A549 (cell line): Measurements from ENCODE around the gene ACTG1. TPM values are rescaled to one million over a fixed set of nuclear protein-coding genes. Genes with fewer than 3 reads are reported as not detected.

ENCODE experiments used
- ATAC-seq, 2 experiments: fragments of 200-7000 bp in 1 of 2; fragments of >200 bp in 1 of 2; cut with Nextera tagmentation in 1 of 2; cut with Tn5 transposase in 1 of 2; 3 replicates each; pipeline versions ENCODE4 v1.8.0 to v1.9.1; 2018 to 2020; ENCODE audit warnings: mild to moderate bottlenecking in 1 of 2, moderate library complexity in 1 of 2
- CTCF ChIA-PET: fragments of 300-600 bp; sonication (Branson Sonifier 250); formaldehyde crosslinking; extraction: SDS; loops from one replicate; lab custom pipeline; 2021; ENCODE audit warnings: antibody characterized with exemption, inconsistent platforms; lab: Yijun Ruan, JAX
- POLR2A ChIA-PET: fragments of 350-600 bp; formaldehyde crosslinking; extraction: SDS; loops from one replicate; lab custom pipeline; 2021; ENCODE audit warnings: antibody characterized with exemption, inconsistent platforms; lab: Yijun Ruan, JAX
- DNase-seq, 2 experiments: peaks; one replicate each; pipeline versions ENCODE4 v3.0.0 to v3.0.0-alpha.2; 2011 to 2016; ENCODE audit warnings: low read depth in 1 of 2, low spot score in 1 of 2
- FAIRE-seq: peaks from 2 replicates; lab custom pipeline; 2011; peaks lifted over from hg19 to GRCh38; lab: Jason Lieb, UNC
- H3K27ac ChIP-seq, 2 experiments: fragments of >200 bp; sonication (Bioruptor Twin); formaldehyde crosslinking; 3 replicates each; pipeline ENCODE4 v1.5.1; 2016 to 2017
- H3K4me1 ChIP-seq: fragments of >200 bp; sonication (Bioruptor Twin); formaldehyde crosslinking; 3 replicates; pipeline ENCODE4 v1.6.1; 2016
- H3K4me2 ChIP-seq: fragments of >200 bp; sonication (Bioruptor Twin); formaldehyde crosslinking; 3 replicates; pipeline ENCODE4 v1.6.1; 2016
- H3K4me3 ChIP-seq: fragments of >200 bp; sonication (Bioruptor Twin); formaldehyde crosslinking; 3 replicates; pipeline ENCODE4 v1.5.1; 2016
- H3K9me3 ChIP-seq: fragments of >200 bp; sonication (Bioruptor Twin); formaldehyde crosslinking; 3 replicates; pipeline ENCODE4 v1.6.1; 2016
- CBX2 ChIP-seq: fragments of 200-600 bp; sonication (generic); IDR thresholded peaks from 2 replicates; pipeline ENCODE4 v1.6.1; 2016; ENCODE audit warnings: low read depth, mild to moderate bottlenecking, borderline replicate concordance
- CHD2 ChIP-seq: fragments of 150-350 bp; IDR thresholded peaks from 2 replicates; pipeline ENCODE4 v1.6.1; 2014; ENCODE audit warnings: low read length; ENCODE audit not compliant: partially characterized antibody
- CTCF ChIP-seq: fragments of >200 bp; sonication (Bioruptor Twin); formaldehyde crosslinking; IDR thresholded peaks from 3 replicates; pipeline ENCODE4 v1.5.1; 2016
- E2F6 ChIP-seq: IDR thresholded peaks from 2 replicates; pipeline ENCODE4 v1.6.1; 2012; ENCODE audit warnings: low read depth, borderline replicate concordance
- EHF ChIP-seq: fragments of 250-450 bp; sonication (Bioruptor Pico); IDR thresholded peaks from 2 replicates; pipeline ENCODE4 v1.5.0; 2020; ENCODE audit warnings: mild to moderate bottlenecking
- FOSB ChIP-seq: fragments of 250-450 bp; sonication (Bioruptor Pico); IDR thresholded peaks from 2 replicates; pipeline ENCODE4 v1.5.0; 2020; ENCODE audit warnings: mild to moderate bottlenecking, moderate library complexity
- FOSL2 ChIP-seq, 2 experiments: fragments of 450-650 bp in 1 of 2; fragments of >200 bp in 1 of 2; sonication (Bioruptor Twin) in 1 of 2; formaldehyde crosslinking; IDR thresholded peaks; 2 replicates each; pipeline versions ENCODE4 v1.5.0 to v1.6.1; 2016 to 2020; ENCODE audit warnings: mild to moderate bottlenecking in 1 of 2, moderate library complexity in 1 of 2
- HOXB13 ChIP-seq: fragments of 250-450 bp; sonication (Bioruptor Pico); IDR thresholded peaks from 2 replicates; pipeline ENCODE4 v1.5.0; 2020; ENCODE audit warnings: low read depth, mild to moderate bottlenecking, moderate library complexity
- HOXB5 ChIP-seq: fragments of 250-450 bp; sonication (Bioruptor Pico); IDR thresholded peaks from 2 replicates; pipeline ENCODE4 v1.5.0; 2020; ENCODE audit warnings: mild to moderate bottlenecking, moderate library complexity
- KDM1A ChIP-seq: fragments of 200-600 bp; sonication (generic); IDR thresholded peaks from 2 replicates; pipeline ENCODE4 v1.6.1; 2016; ENCODE audit warnings: low read depth, mild to moderate bottlenecking
- KDM5A ChIP-seq: fragments of 200-600 bp; sonication (generic); IDR thresholded peaks from 2 replicates; pipeline ENCODE4 v1.6.1; 2016; ENCODE audit warnings: antibody characterized with exemption, mild to moderate bottlenecking
- MAFK ChIP-seq: fragments of 450-650 bp; IDR thresholded peaks from 2 replicates; pipeline ENCODE4 v1.6.1; 2014; ENCODE audit not compliant: partially characterized antibody
- MAX ChIP-seq: IDR thresholded peaks from 2 replicates; pipeline ENCODE4 v1.6.1; 2012
- MAZ ChIP-seq: fragments of 150-350 bp; IDR thresholded peaks from 2 replicates; pipeline ENCODE4 v1.6.1; 2014; ENCODE audit warnings: antibody characterized with exemption, low read depth, low read length, borderline replicate concordance
- NFE2L2 ChIP-seq: fragments of 150-350 bp; conservative IDR thresholded peaks from 2 replicates; pipeline ENCODE4 v1.6.1; 2014; ENCODE audit warnings: low read length
- POLR2A ChIP-seq: IDR thresholded peaks from 2 replicates; pipeline ENCODE4 v1.6.1; 2012; ENCODE audit warnings: mild to moderate bottlenecking, low read length
- RAD21 ChIP-seq, 2 experiments: fragments of >200 bp in 1 of 2; sonication (Bioruptor Twin) in 1 of 2; formaldehyde crosslinking in 1 of 2; IDR thresholded peaks in 1 of 2; conservative IDR thresholded peaks in 1 of 2; 2 replicates in 1 of 2; 3 replicates in 1 of 2; pipeline ENCODE4 v1.6.1; 2012 to 2018; ENCODE audit warnings: inconsistent platforms in 1 of 2
- SMC3 ChIP-seq: fragments of >200 bp; sonication (Bioruptor Twin); formaldehyde crosslinking; IDR thresholded peaks from 3 replicates; pipeline ENCODE4 v1.6.1; 2018; ENCODE audit warnings: inconsistent platforms
- ZC3H11A ChIP-seq: fragments of 450-650 bp; IDR thresholded peaks from 2 replicates; pipeline ENCODE4 v1.6.1; 2014; ENCODE audit warnings: antibody characterized with exemption, mild to moderate bottlenecking
- ZFP36 ChIP-seq: fragments of 450-650 bp; IDR thresholded peaks from 2 replicates; pipeline ENCODE4 v1.6.1; 2014; ENCODE audit warnings: borderline replicate concordance; ENCODE audit not compliant: partially characterized antibody
- ZNF302 ChIP-seq: fragments of 250-450 bp; sonication (Bioruptor Pico); IDR thresholded peaks from 2 replicates; pipeline ENCODE4 v1.9.0; 2021; ENCODE audit warnings: inconsistent platforms, mild to moderate bottlenecking, moderate library complexity
- ZSCAN20 ChIP-seq: fragments of 250-450 bp; sonication (Bioruptor Pico); IDR thresholded peaks from 2 replicates; pipeline ENCODE4 v1.8.0; 2022; ENCODE audit warnings: mild to moderate bottlenecking, moderate library complexity
- WGBS: methylation state at CpG from one replicate; pipeline ENCODE4 v1.1.6; 2017; ENCODE audit errors: missing lambda C conversion rate; 5-methylcytosine and 5-hydroxymethylcytosine counted together
- polyA plus RNA-seq, 4 experiments: library from polyadenylated mRNA; depleted of rRNA in 3 of 4; stranded (reverse); fragments of >200 nt; fragmentation: RNase III in 1 of 4; extraction: RNeasy Plus Mini Kit Qiagen cat#74134 plus additional on column Dnase treatment in 1 of 4; gene quantifications; 2 replicates in 3 of 4; 3 replicates in 1 of 4; pipeline ENCODE4 v1.2.3, GENCODE V29; 2011 to 2017
- TF ChIP-seq, protein P1 (sequence below): fragments of >200 bp; sonication (Bioruptor Twin); formaldehyde crosslinking; IDR thresholded peaks from 2 replicates; pipeline ENCODE4 v1.6.1; 2016
- TF ChIP-seq, protein P2 (sequence below): fragments of 150-350 bp; IDR thresholded peaks from 2 replicates; pipeline ENCODE4 v1.6.1; 2014; ENCODE audit warnings: low read depth, mild to moderate bottlenecking, low read length
- TF ChIP-seq, protein P3 (sequence below): fragments of 250-450 bp; sonication (Bioruptor Pico); IDR thresholded peaks from 2 replicates; pipeline ENCODE4 v1.5.0; 2020; ENCODE audit warnings: low read depth, mild to moderate bottlenecking, moderate library complexity

The ACTG1 gene
- polyA plus RNA-seq, 2 of the 4 experiments (the other 2 are of a cell fraction), result 2,042 to 7,263 TPM

- H3K27ac ChIP-seq, result peak overlapping the region in 1 of 2 experiments; percentile 97; a peak in 1 of 6 replicates
- 80% methylated on average over 17 of the region's 18 CpGs for WGBS
- DNase-seq (no peak), ATAC-seq (no peak), FAIRE-seq (no peak)
- POLR2A ChIA-PET, result interaction anchor here (0.9 to 1.2 kb wide), 2 partner anchors 16 to 73 kb away, joined by 3 to 10 read pairs; no protein-coding TSS in a partner anchor
- no peak for TF ChIP-seq FOSB
- no peak for TF ChIP-seq ZSCAN20
- TF ChIP-seq MAZ, result no peak
- TF ChIP-seq MAFK, result no peak
- TF ChIP-seq MAX, result no peak
- TF ChIP-seq POLR2A, result no peak
- no peak for TF ChIP-seq ZNF302 (CRISPR knock-in tag)
- TF ChIP-seq SMC3, result no peak
- TF ChIP-seq NFE2L2, result no peak
- TF ChIP-seq CHD2, result no peak
- no peak for TF ChIP-seq EHF (CRISPR knock-in tag)
- TF ChIP-seq HOXB13, result no peak
- no peak for TF ChIP-seq CTCF
- TF ChIP-seq FOSL2 (IDR thresholded peaks at IDR 0.05), result no peak
- TF ChIP-seq FOSL2 (CRISPR knock-in tag; IDR thresholded peaks at IDR 0.05), result no peak
- no peak overlapping the region for H3K4me3 ChIP-seq
- H3K9me3 ChIP-seq, result no peaks in the 10 kb centered on the region
- H3K4me1 ChIP-seq, result peaks cover 37% of the 10 kb centered on the region
- H3K4me2 ChIP-seq, result peak overlapping the region; percentile 15; the same call in 2 of the 3 replicates
- CTCF ChIA-PET, result interaction anchor here (0.7 to 3.0 kb wide), 9 partner anchors 8 to 239 kb away, joined by 3 to 26 read pairs (median 4); no protein-coding TSS in a partner anchor
These were observed 20.4 kb downstream of the ACTG1 start for GRCh38 chr17:81492202-81492601.

DNA sequence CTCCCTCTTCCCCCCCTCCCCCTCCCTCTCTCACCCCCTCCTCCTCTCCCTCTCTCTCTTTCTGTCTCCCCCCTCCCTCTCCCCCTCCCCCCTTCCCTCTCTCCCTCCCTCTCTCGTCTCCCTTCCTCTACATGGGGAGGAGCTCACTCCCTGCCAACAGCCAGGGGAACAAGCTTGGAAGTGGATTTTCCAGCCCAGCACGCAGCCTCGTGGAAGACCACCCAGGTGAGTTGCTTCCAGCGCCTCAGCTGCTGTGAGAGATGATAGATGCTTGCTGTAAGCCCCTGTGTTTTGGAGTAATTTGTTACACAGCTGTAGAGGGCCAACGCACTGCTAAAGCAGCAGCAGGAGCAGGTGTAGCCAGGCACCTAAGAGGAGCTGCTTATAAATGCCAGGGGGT lies 20.8 kb downstream of the ACTG1 start:
- H3K9me3 ChIP-seq, result no peaks in the 10 kb centered on the region
- POLR2A ChIA-PET, result interaction anchor here (0.9 to 1.2 kb wide), 3 partner anchors 17 to 182 kb away, joined by 3 to 10 read pairs (median 4); no protein-coding TSS in a partner anchor
- no peak overlapping the region for H3K4me3 ChIP-seq
- H3K27ac ChIP-seq, result peak overlapping the region in 1 of 2 experiments; percentile 97; a peak in 3 of 6 replicates
- CTCF ChIA-PET, result interaction anchor here (0.7 to 3.0 kb wide), 9 partner anchors 8 to 239 kb away, joined by 3 to 26 read pairs (median 4); no protein-coding TSS in a partner anchor
- ATAC-seq (no peak), DNase-seq (no peak)
- WGBS, result 33% methylated on average over 5 of the region's 5 CpGs
- H3K4me1 ChIP-seq, result peaks cover 37% of the 10 kb centered on the region
- peak overlapping the region; percentile 15 for H3K4me2 ChIP-seq
- no peak for TF ChIP-seq ZNF302 (CRISPR knock-in tag)
- TF ChIP-seq CHD2, result no peak
- no peak for TF ChIP-seq CBX2
- no peak for TF ChIP-seq HOXB13
- TF ChIP-seq KDM1A, result no peak
- TF ChIP-seq RAD21 (conservative IDR thresholded peaks at IDR 0.05 in 1 of 2, IDR thresholded peaks at IDR 0.05 in 1 of 2), result no peak
- TF ChIP-seq E2F6, result no peak
- TF ChIP-seq MAZ, result no peak
- TF ChIP-seq, protein P1, sequence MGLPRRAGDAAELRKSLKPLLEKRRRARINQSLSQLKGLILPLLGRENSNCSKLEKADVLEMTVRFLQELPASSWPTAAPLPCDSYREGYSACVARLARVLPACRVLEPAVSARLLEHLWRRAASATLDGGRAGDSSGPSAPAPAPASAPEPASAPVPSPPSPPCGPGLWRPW, result no peak
- TF ChIP-seq, protein P2, sequence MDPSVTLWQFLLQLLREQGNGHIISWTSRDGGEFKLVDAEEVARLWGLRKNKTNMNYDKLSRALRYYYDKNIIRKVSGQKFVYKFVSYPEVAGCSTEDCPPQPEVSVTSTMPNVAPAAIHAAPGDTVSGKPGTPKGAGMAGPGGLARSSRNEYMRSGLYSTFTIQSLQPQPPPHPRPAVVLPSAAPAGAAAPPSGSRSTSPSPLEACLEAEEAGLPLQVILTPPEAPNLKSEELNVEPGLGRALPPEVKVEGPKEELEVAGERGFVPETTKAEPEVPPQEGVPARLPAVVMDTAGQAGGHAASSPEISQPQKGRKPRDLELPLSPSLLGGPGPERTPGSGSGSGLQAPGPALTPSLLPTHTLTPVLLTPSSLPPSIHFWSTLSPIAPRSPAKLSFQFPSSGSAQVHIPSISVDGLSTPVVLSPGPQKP, result no peak
- TF ChIP-seq CTCF, result no peak
- no peak for TF ChIP-seq KDM5A
- TF ChIP-seq ZFP36, result no peak
- no peak for TF ChIP-seq ZSCAN20
- TF ChIP-seq, protein P3, sequence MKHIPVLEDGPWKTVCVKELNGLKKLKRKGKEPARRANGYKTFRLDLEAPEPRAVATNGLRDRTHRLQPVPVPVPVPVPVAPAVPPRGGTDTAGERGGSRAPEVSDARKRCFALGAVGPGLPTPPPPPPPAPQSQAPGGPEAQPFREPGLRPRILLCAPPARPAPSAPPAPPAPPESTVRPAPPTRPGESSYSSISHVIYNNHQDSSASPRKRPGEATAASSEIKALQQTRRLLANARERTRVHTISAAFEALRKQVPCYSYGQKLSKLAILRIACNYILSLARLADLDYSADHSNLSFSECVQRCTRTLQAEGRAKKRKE (CRISPR knock-in tag), result no peak
- no peak for TF ChIP-seq ZC3H11A
- no peak for TF ChIP-seq HOXB5 (CRISPR knock-in tag)
- TF ChIP-seq, all 56 proteins: peak for 0
- FAIRE-seq, result no peak
